GM19238 (cell line): ENCODE data around the gene UBA3.

Source experiments
- DNase-seq: peaks from one replicate; pipeline ENCODE4 v3.0.0; 2011; ENCODE audit warnings: low spot score; ENCODE audit not compliant: insufficient read length

UBA3 gene

DNA sequence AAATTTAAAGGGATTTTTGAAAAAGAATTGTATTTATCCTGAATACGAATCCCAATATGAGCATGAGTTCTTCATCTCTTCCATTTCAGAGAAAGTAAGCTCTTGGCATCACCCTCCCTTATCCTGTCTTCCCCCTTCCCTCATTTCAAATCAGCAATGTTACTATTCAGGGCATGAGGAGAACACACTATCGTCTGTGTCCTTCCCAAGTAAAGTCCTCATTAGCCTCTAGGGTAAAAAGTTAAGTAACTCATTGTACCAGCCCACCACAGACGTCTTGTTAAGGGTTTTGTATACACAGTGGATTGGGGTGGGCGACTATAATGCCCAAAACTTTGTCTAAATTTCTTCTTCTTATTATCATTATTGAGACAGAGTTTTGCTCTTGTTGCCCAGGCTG lies 19.4 kb upstream of the UBA3 start:
- no peak for DNase-seq

DNA sequence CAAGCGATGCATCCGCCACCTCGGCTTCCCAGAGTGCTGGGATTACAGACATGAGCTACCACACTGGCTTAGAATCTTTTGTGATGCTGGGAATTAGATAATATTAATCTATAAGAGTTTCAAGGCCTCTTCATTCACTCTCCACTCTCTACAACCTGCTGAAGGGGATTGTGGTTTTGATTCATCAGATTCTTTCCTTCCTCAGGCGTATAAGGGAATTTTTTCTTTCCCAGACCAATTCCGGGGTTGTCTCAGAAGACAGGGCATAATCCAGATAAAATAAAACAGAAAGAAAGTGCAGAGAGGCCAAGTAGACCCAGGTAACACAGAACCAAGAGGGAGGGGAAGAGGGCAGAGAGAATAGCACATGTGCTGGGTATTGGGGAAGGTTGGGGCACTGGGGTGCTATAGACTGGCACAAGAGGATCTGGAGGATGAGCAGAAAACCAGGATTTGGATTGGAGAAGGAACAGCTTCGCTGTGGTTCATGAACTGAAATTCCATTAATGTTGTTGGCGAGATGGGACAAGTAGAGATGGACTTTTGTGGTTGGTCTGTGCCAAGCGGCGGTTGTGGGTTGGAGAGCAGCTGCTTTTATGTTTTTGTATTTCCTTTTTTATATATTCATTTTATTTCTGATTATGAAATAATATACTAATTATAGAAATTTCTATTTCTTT lies 17.4 kb upstream of the UBA3 start:
- DNase-seq, result no peak

DNA sequence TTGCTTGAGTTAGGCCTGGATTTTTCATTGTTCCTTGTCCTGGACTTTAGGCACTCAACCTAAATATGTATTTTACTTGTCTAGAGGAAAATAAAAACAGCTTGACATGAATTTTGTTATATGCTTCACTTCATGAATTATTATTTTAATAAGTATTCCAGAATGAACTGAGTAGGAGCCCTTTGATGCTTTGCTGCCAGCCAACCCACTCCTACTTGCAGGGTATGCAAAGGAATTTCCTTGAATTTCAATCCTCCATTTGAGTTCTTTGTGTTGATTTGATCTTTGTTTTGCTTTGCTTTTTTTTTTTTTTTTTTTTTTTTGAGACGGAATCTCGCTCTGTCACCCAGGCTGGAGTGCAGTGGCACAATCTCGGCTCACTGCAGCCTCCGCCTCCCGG lies 16.1 kb upstream of the UBA3 start:
- DNase-seq, result no peak

DNA sequence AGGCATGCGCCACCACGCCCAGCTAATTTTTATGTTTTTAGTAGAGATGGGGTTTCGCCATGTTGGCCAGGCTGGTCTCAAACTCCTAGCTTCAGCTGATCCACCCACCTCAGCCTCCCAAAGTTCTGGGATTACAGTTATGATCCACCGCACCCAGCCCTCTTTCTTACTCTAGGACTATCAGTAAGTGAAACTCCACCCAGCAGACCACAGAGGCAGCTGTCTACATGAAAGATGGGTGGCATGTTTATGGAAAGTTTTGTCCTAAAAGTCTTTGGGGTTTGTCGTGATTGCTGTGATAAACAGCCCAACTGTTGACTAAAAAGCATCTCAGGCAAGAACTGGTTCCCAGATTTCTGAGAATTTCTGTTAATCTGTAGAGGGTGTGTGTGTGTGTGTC lies 15.5 kb upstream of the UBA3 start:
- no peak for DNase-seq

DNA sequence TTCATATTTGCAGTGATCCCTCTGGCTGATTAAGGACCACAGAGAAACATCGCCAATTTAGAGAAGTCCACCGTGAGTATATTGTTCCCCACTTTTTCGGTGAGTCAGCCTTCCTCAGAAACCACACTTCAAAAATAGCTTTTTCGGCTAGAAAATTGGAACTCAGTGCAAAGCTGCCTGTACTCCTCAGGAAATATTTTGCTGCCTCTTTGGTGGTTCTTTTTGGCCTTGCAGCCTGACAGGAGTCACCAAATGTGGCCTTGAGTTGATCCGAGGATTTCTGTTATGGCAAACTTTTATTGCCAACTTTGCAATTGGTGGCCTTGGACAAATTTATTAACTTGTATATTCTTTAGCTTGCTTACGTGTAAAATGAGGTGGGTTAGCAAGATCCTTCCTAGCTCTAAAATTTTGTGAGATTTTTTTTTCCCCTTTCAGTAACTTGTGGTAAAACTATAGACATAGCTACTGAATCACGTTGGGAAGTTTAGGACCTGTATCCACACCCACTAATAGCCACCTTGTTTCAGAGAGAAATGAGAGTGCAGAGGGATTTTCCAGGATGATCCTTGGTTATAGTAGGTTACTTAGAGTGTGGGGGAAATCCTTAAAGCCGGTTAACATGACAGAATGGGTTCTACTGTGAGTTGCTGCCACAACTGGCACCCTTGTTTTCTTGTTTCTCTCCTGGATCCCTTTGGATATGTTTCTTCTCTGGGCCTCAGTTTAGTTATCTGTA lies 14.5 kb upstream of the UBA3 start:
- DNase-seq, result no peak

DNA sequence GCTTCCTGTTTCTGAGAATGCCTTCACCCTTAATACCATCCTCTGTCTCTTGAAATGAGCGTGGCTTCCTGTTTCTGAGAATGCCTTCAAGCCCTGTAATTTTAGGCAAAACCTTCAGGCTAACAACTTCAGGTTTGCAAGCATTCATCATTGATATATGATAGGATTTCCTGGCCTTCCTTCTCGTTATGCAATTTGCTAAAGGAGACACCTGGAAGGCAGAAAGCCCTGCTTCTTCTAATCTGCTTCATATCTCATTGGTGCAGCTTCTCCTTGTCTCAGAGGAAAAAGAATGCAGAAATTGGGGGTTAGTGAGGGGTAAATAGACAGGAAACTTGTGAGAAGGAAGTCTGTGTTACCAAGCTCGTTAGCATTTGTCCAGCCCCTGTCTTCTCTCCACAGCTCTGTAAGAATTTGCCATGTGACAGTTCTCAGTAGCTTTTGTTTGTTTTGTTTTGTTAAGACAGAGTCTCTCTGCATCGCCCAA lies 11.9 kb upstream of the UBA3 start:
- no peak for DNase-seq

DNA sequence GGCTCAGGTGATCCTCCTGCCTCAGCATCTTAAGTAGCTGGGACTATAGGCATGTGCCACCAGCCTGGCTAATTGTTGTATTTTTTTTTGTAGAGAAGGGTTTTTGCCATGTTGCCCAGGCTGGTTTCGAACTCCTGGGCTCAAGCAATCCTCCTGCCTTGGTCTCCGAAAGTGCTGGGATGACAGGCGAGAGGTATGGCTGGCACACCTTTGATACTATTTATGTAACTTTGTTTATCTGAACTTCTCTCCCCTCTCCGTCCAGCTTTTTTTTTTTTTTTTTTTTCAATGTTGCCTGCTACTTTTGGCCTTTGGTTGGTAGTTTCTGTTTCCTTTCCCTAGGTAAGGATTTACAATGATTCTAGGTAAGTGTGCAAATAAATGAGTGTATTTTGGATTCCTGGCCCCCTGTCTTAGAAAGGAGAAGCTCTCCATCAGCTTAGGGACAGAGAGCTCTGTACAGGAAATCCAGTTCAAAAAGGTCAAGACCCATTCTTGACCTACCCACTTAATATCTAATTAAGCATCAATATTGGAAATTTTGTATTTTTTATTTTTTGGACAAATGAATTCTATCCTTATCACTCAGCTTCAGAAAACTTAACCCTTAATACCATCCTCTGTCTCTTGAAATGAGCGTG lies 11.3 kb upstream of the UBA3 start:
- no peak for DNase-seq

DNA sequence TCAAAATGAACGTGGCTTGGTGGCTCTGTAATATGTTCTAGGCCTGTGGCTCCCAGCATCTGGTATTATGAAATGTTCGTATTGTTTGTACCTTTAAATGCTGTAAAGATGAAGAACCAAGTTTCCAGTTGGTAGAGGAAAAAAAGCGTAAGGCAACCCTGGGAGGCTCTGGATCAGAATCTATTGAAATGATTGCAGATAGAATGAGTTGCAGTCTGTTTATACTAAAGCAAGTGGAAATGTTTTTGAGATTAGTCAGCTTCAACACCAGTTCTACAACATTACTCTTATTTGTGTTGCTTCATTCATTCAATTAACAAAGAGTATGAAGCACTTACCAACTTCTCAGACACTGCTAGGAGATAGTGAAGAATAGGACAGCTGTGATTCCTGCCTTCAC lies 9.9 kb upstream of the UBA3 start:
- DNase-seq, result no peak

DNA sequence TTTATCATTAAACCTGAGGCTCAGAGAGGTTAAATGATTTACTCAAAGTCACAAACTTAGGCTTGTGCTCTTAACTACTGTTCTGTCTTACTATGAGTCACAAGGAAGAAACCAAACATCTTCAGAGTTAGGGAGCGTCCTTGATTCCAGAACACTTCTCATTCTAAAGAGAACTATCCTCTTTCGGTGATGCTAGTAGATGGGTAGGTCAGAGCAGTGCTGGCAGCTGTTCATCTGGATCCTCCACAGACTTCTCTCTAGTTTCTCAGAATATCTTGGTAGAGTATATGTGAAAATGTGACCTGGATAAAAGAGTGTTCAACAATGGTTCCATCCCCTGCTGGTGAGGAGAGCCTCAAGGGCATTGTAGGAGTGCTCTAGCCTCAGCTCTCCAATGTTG lies 7.9 kb upstream of the UBA3 start:
- DNase-seq, result no peak

DNA sequence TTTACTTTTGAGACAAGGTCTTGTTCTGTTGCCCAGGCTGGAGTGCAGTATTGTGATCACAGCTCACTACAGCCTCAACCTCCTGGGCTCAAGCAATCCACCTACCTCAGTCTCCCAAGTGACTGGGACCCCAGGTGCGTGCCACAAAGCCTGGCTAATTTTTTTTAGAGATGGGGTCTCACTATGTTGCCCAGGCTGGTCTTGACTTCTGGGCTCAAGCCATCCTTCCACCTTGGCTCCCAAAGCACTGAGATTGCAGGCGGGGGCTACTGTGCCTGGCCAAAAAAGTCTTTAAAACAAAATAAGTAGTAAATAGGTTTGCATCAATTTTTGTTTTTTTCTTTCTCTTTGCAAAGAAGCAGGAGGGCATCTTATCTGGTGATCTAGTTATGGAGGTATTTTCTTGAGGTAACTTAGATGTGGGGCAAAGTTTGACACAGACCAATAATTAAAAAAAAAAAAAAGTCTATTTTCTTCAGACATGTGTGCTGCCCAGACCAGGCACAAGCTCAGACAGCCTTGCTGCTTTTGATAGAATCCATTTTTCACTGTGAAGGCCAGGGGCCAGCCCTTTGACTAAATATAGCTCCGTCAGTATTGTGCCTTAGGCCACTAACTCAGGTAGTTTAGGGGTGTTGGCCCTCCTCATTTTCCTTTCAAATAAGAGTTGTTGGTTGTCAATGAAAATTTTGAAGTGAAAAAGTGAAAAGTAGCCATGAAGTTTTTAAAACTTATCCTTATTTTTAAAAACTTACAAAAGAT lies 7.0 kb upstream of the UBA3 start:
- DNase-seq, result no peak

DNA sequence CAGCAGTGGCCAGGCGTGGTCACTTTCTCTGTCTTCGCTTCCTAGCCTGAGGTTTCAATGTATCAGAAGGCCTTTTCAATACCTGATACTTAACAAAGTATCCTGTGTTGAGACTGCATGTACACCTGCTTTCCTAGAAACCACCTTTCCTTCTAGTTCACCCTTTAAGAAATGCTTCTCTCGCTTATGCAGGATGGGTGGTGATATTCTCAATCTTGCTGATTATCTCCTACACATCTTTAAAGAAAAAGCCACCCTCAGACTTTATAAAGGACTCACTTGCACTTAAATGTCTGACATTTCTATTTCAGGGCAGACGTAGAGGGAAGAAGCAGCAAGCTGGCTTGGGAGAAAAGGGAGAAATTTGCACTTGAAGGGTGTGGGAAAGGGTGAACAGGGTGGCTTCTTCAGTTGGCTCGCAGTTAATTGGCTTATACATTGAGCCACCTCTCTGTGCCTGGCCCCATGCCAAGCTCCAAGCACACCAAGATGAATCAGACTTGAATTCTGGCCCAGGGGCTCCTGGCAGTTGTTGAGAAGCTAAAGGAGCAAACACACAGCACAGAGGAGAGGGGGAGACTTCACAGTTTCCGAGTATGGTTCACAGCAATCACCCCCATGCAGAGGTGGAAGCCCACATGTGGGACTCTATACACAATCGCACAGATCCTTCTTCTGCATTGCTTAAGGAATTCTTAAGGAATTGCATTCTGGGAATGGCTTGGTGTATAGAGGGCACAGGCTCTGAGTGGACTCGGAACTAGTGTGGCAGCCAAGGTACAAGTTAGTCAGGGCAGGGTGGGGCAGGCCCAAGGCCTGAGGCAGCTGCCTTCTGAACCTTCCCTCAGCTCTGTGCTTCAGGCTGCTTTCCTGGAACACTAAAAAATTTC lies 5.9 kb upstream of the UBA3 start:
- DNase-seq, result no peak

DNA sequence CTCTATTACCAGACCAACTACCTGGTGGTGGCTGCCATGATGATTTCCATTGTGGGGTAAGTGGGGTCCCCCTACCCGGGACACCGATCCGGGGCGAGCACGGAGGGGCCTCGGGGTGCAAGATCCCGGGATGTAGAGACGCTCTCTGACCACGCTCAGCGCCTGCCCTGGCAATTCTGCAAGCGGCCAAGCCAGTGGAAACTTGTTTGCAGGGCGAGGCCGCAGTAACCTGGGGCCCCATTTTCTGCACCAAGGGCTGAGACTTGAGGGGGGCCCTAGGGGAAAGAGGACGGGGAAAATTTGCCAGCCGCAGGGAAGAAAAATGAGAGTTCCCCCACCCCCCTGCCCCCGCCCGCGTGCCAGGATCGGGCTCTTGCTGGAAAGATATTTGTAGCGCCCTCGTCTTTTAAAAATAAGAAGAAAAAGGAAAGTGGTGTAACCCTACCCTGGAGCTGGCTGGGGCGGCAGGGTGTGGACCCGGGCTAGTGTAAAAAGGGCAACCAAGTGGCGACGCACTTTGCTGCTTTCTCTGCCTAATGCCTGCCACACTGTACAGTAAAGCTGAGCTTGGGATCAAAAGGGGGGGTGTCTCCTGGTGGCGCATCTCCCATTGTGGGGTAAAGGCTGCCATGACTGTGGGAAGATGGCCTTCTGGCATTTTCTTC lies 5.1 kb upstream of the UBA3 start:
- no peak for DNase-seq

DNA sequence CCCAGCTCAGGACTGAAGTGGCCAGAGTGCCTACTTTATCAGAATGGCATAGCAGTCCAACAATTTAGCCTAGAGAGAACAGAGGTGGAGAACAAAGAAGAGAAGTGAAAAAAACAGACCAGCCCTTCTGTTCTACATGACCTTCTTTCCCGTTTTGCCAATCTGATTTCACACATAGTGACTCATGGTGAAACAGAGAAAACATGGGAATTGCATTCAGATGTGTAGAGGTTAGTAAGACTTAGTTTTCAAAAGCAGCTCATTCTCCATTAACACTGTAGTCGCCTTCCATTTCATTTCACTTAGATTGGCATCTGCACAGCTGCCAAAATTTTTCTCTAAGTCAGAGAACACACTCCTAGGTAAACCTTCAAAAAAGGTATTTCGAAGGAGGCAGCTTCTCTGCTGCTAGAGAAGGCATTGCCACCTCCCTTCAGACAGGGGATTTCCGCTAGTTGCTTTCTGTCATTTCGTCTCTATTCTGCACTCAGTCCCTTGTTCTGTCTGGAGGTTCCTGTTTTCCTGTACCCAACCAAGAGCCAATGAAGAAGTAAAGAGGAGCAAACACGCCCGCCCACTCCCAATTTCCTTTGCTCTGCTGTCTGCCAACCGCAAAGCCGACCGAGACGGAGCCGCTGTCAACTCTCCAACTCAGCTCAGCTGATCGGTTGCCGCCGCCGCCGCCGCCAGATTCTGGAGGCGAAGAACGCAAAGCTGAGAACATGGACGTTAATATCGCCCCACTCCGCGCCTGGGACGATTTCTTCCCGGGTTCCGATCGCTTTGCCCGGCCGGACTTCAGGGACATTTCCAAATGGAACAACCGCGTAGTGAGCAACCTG lies 4.4 kb upstream of the UBA3 start, which contains the start of gene ARL6IP5:
Gene ARL6IP5 (plus strand): TSS at position 612 of the 842 bp plus-strand sequence. CDS start 111 bp downstream, at position 723.
- DNase-seq, result peak; percentile 47

DNA sequence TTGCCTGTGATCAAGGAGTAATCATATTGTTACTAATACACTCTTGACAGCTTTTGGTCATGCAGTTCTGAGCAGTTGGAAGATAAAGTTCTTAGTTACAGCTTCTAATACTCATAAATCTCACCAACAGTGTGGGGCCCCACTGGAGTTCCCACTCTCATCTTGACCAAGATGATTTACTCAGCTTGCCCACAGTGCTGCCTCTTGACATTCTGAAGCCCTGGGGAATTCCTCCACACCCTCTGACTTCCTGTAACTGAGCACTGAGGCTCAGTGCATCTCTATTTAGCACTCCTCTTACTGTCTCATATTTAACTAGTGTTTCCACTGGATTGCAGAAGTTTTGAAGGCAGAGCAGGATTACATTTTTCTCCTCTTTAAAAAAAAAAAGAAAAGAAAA lies 2.6 kb upstream of the UBA3 start:
- DNase-seq, result no peak

DNA sequence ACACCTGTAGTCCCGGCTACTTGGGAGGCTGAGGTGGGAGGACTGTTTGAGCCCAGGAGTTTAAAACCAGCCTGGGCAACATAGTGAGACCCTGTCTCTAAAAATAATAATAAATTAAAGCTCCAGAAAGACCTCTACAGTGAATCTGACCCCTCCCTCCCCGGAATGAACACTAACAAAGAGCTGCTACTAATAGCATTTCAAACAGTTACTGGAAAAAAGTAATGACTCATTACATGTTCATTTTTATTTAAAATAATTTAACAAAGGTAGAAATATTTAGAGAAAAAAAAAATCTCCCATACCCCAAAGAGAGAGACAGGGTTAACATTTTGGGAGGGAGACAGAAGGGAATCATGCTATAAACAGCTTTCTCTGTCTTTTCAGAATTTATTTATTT lies 2.2 kb upstream of the UBA3 start:
- no peak for DNase-seq

DNA sequence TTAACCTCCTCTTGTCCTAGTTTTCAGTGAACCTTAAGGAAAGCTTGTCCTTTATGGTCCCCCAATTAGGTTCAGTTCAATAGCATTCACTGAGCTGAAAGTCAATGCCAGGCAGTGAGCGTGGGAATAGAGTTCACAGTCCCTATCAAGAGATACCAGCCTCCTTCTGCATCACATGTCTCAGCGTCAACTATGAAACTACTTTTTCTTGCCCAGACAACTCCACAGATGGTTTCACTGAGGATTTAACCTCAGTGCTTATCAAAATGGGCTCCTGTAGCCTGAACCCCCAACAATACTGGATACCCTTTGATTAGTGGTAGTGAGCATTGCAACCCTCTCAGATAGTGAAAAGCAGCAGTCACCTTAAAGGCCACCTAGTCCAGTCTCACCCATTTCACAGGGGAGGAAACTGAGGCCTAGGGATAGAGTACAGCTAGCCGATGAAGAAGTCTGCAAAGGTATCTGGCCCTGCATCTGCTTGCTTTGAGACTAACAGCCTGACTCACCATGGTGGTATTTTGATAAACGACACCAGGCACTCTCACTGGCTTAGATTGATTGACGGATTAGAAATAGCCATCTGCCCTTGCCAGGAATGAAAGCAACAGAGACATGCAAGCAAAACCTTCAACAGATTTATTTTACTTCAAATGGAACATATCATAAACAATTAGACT lies 1.6 kb upstream of the UBA3 start:
- no peak for DNase-seq

DNA sequence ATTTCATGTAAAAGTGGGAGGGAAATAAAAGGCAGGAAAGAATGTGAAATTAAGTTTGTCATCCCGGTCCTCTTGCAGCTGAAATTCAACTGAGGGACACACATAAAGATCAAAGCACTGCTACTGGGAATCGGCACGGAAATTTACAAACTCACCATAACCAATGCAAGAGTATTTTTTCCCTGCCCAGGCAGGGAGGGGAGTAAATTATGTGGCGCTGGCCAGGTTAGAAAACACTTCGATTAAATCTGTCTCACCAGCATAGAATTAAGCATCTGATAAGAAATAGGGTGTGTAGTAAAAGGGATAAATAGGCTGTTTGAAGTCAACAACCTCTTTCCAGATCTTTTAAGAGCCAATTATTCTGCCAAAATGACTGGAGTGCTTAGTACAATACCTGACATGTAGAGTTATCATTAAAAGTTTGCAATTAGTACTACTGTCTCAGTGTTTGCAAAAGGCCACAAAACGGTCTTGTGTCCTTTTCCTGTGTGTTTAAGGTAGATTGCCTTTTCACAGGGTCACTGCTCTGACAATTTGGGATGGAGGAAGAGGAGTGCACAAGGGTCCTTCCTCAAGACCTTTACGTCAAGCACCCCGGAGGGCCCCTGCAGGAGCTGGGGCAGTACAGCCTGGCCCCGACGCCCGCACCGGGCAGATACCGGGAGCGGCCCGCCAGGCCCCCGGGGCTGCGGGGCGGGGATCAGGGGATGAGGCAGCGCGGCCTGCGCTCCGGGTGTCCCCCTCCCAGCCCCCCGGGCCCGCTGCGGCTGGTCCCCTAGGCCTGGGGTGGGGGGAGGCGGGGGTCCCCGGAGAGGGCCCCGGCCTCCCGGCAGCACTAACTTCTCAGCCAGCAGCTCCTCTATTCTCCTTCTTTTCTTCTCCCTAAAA lies 651 bp downstream of the UBA3 start:
- no peak for DNase-seq

DNA sequence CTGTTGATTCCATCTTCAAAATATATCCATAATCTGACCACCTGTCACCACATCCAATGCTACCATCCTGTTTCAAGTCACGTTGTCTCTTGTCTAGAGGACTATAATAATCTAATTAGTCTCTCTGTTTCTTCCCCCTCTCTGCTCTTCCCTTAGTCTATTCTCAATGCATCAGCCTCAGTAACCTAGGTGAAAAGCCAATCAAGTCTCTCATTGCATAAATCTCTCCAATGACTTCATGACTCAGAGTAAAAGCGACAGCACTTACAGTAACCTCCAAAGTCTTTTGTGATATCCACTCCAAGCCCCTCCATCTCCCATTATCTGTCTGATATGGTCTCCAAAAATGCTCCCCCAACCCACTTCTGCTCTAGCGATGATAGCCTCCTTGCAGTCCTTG lies 7.2 kb downstream of the UBA3 start:
- DNase-seq, result no peak
